Ectodermal cell (in vitro differentiated cells): ENCODE results near the gene GFY.

Experiments used
- H3K27ac ChIP-seq: 2 replicates; pipeline ENCODE4 v1.7.0; 2013; ENCODE audit warnings: mild to moderate bottlenecking, low read depth, low read length; ENCODE audit not compliant: insufficient read depth, poor library complexity, severe bottlenecking
- H3K27me3 ChIP-seq: 2 replicates; pipeline ENCODE4 v1.7.0; 2013; ENCODE audit warnings: mild to moderate bottlenecking, low read length; ENCODE audit not compliant: insufficient read depth, control insufficient read depth, poor library complexity, severe bottlenecking
- H3K36me3 ChIP-seq: one replicate; pipeline ENCODE4 v1.7.0; 2013; ENCODE audit warnings: low read length; ENCODE audit not compliant: control insufficient read depth, insufficient read depth
- H3K4me1 ChIP-seq: one replicate; pipeline ENCODE4 v1.7.0; 2013; ENCODE audit warnings: low read length; ENCODE audit not compliant: control insufficient read depth, insufficient read depth
- H3K4me3 ChIP-seq: 2 replicates; pipeline ENCODE4 v1.7.0; 2013; ENCODE audit warnings: low read depth, low read length, control low read depth; ENCODE audit not compliant: insufficient read depth
- H3K9me3 ChIP-seq: 2 replicates; pipeline ENCODE4 v1.7.0; 2013; ENCODE audit warnings: mild to moderate bottlenecking, low read length, moderate library complexity; ENCODE audit not compliant: control insufficient read depth
- WGBS, 2 experiments: methylation state at CpG; one replicate each; pipeline ENCODE4 v1.1.7; 2013; ENCODE audit warnings: missing lambda C conversion rate in 2 of 2; 5-methylcytosine and 5-hydroxymethylcytosine counted together

Gene GFY

DNA sequence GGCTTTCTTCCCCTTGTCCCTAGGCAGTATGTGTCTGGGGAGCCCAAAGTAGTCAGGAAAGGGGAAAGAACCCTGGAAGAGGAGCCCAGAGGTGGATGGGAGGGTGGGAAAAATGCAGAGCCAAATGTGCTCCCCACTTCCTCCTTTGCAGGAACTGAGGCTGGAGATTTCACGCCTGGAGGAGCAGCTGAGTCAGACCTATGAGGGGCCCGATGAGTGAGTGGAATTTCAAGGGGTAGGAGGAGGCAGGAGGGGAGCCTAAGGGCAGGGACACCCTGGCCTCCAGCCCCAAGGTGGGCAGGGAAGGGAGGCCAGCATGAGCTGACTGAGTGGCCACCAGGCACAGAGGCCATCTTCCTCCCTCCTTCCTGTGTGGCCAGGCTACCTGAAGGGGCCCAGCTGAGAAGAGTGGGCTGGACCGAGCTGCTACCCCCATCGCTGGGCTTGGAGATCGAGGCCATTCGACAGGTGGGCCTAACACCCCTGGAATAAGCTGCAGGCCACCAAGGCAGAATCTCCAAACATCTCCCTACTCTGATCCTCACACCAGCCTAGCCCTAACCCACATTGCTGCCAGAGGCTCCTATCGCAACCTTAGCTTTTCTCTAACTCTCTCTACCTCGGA lies 16.3 kb upstream of the GFY start:
- no peak overlapping the region for H3K4me3 ChIP-seq
- H3K9me3 ChIP-seq, result no peaks in the 10 kb centered on the region
- no peaks in the 10 kb centered on the region for H3K27me3 ChIP-seq
- H3K36me3 ChIP-seq, result no peaks in the 10 kb centered on the region
- no peak overlapping the region for H3K27ac ChIP-seq
- 90 to 92% methylated on average over 8 of the region's 8 CpGs for WGBS, 2 experiments
- peaks cover 16% of the 10 kb centered on the region for H3K4me1 ChIP-seq

DNA sequence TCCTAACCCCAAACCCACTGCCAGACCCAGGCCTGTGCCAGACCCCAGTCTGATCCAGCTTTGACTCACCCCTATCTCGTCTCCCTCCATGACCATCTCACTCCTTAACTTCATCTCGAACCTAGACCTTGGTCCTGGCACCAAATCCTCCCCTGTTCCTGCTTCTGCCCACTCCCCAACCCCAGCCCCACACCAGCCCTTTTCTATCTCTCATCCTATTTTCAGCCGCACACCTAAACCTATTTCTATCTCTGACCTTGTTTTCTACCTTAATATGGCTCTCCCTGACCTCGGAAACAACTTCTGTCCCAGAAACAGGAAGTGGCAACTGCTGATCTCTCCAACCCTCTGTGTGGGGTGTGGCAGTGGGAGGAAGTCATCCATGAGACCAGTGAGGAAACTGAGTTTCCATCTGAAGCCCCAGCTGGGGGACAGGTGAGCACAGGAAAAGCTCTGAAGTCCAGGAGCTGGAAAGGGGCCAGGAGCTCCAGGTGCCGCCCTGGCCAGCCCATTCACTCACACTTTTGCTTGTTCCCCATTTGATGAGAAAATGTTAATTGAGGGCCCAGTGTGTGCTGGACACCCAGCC lies 15.7 kb upstream of the GFY start:
- Histone ChIP-seq H3K36me3 (no peaks in the 10 kb centered on the region), H3K4me3 (no peak overlapping the region), H3K4me1 (peaks cover 10% of the 10 kb centered on the region), H3K9me3 (no peaks in the 10 kb centered on the region), H3K27ac (no peak overlapping the region), H3K27me3 (no peaks in the 10 kb centered on the region)
- whole genome bisulfite sequencing, 2 experiments, result 93 to 96% methylated on average over 5 of the region's 5 CpGs

DNA sequence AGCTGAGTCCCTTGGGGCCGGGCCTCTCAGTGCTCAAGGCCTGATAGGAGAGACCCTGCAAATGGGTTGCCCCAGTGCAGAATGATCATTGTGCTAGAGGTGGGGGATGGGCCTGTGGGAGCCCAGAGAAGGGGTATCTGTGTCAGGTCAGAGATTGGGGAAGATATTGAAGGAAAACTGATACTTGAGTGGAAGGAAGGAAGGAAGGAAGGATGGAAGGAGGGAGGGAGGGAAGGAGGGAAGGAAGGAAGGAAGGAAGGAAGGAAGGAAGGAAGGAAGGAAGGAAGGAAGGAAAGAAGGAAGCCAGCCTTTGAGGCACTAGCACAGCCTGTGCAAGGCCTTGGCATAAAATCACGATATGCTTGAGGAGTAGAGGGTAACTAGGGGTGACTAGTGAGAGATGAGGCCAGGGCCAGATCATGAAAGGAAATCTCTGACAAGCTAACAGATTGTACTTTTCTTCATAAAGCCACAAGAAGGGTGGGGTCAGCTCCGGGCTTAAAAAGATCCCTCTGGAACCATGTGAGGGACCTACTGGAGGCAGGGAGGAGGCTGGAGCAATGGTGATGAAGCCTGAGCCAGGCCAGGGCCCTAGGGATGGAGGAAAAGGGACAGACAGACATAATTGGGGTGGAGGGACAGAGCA lies 13.4 kb upstream of the GFY start:
- Histone ChIP-seq H3K4me1 (peaks cover 19% of the 10 kb centered on the region), H3K9me3 (no peaks in the 10 kb centered on the region), H3K27ac (no peak overlapping the region), H3K36me3 (no peaks in the 10 kb centered on the region), H3K27me3 (no peaks in the 10 kb centered on the region), H3K4me3 (no peak overlapping the region)
- WGBS, 2 experiments, result 90 to 92% methylated on average over 3 of the region's 3 CpGs

DNA sequence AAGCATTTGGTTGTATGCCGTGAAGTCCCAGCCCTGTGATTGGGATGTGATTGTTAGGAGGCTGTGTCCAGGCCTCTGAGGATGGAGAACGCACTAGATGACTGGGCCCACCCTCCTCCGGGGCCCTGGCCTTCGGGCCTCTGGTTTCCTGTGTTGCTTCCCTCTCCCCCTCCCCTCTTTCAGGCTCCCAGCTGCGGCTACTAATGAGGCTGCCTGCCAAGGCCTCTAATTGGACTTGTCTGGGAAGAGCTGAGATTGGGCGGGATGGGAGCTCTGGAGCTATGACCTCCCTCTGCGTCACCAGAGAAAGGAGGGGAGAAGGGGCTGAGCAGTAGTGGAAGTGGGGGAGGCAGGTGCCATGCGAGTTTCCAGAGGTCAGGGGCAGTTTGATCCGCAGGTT lies 11.8 kb upstream of the GFY start:
- no peaks in the 10 kb centered on the region for H3K9me3 ChIP-seq
- H3K27me3 ChIP-seq, result no peaks in the 10 kb centered on the region
- WGBS, 2 experiments, result 78 to 80% methylated on average over 9 of the region's 9 CpGs
- peaks cover 23% of the 10 kb centered on the region for H3K4me1 ChIP-seq
- no peak overlapping the region for H3K4me3 ChIP-seq
- H3K36me3 ChIP-seq, result no peaks in the 10 kb centered on the region
- H3K27ac ChIP-seq, result no peak overlapping the region

DNA sequence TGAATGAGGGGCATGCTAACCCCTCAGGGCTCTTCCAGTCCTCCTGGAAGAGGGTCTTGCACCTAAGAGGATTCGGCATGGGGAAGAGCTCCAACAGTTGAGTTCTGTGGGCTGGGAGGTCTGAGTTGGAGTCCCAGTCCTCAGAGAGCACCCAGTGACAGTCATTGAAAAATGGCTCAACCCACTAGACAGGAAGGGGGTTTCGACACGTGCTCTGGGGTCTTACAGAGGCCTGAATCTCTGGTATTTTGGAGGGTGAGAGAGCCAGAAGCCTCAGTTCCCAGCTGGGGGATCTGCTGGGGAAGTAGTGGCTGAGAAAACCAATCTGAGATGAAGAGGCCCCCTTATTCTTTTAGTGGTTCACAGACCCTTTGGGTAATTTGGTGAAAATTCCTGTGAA lies 10.9 kb upstream of the GFY start:
- no peaks in the 10 kb centered on the region for H3K9me3 ChIP-seq
- no peak overlapping the region for H3K4me3 ChIP-seq
- WGBS, 2 experiments, result 89 to 96% methylated on average over 3 of the region's 3 CpGs
- H3K27me3 ChIP-seq, result peaks cover 4% of the 10 kb centered on the region
- H3K4me1 ChIP-seq, result peaks cover 20% of the 10 kb centered on the region
- H3K36me3 ChIP-seq, result no peaks in the 10 kb centered on the region
- no peak overlapping the region for H3K27ac ChIP-seq

DNA sequence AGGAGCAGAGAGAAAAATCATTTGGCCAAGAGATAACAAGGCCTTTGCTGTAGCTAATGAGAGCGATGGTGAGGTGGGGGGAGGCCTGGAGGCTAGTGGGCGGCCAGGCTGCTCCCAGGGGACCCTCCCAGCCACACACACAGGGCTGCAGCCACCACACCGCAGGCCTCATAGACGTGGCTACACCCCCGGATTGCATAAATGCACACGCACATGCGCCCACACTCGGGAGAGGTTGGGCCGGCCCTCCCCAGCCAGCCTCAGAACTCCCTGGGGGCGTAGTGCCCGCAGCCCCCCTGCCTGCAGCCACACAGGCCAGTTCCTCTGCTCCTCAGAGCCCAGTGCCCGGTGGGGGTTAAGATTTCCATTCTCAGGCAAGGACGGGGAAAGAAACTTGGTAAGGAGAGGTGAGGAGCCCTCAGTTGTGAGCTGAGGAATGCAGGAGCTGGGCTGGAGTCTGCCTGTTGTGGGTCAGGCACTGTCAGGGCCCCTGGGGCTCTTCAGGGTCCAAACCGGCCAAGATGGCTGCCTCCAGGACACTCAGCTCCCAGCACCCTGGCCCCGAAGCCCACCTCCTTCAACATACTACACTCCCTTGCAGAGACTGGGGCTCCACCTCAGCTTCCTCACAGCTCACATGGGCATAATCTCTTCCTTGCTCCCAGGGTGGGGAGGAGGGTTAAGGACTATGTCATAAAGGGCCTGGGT lies 9.9 kb upstream of the GFY start:
- 75 to 77% methylated on average over 15 of the region's 15 CpGs for WGBS, 2 experiments
- no peaks in the 10 kb centered on the region for H3K36me3 ChIP-seq
- peaks cover 20% of the 10 kb centered on the region for H3K4me1 ChIP-seq
- peaks cover 4% of the 10 kb centered on the region for H3K27me3 ChIP-seq
- H3K4me3 ChIP-seq, result no peak overlapping the region
- no peak overlapping the region for H3K27ac ChIP-seq
- no peaks in the 10 kb centered on the region for H3K9me3 ChIP-seq

DNA sequence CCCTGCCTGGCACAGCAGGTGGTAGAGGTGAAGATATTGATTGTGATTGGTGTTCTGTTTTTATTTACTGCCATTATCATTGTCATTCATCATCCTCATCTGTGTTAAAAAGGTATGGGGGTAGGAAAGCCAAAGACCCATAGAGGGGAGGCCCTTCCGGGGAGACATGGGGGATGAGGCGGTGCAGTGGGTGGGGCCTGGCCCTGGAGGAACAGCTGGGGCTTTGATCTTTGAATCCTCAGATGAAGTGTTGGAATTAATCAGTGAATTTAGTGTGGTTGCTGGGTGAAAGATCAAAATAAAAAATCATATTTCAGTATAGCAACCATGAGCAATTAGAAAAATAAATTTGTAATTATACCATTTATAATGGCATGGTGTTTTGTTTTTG lies 9.4 kb upstream of the GFY start:
- no peak overlapping the region for H3K27ac ChIP-seq
- no peak overlapping the region for H3K4me3 ChIP-seq
- no peaks in the 10 kb centered on the region for H3K9me3 ChIP-seq
- 88 to 92% methylated on average over 2 of the region's 2 CpGs for WGBS, 2 experiments
- no peaks in the 10 kb centered on the region for H3K36me3 ChIP-seq
- H3K27me3 ChIP-seq, result peaks cover 9% of the 10 kb centered on the region
- H3K4me1 ChIP-seq, result peaks cover 20% of the 10 kb centered on the region

DNA sequence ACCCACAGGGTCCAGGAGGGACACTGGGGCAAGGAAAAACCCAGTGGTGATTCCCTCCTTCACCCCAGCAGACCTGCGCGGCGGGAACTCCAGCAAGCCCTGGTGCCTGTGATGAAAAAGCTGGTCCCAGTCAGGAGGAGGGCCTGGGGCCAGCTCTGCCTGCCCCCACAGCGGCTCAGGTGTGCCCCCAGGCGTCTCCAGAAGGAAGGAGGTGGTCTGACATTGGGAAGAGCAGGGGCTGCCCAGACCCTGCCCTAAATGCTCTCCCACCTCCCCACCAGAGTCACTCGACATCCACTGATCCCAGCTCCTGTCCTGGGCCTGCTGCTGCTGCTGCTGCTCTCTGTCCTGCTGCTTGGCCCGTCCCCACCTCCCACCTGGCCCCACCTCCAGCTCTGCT lies 8.1 kb upstream of the GFY start:
- no peaks in the 10 kb centered on the region for H3K36me3 ChIP-seq
- no peaks in the 10 kb centered on the region for H3K9me3 ChIP-seq
- no peak overlapping the region for H3K4me3 ChIP-seq
- H3K27ac ChIP-seq, result no peak overlapping the region
- H3K4me1 ChIP-seq, result peaks cover 20% of the 10 kb centered on the region
- peaks cover 22% of the 10 kb centered on the region for H3K27me3 ChIP-seq
- 53 to 54% methylated on average over 7 of the region's 7 CpGs for WGBS, 2 experiments

DNA sequence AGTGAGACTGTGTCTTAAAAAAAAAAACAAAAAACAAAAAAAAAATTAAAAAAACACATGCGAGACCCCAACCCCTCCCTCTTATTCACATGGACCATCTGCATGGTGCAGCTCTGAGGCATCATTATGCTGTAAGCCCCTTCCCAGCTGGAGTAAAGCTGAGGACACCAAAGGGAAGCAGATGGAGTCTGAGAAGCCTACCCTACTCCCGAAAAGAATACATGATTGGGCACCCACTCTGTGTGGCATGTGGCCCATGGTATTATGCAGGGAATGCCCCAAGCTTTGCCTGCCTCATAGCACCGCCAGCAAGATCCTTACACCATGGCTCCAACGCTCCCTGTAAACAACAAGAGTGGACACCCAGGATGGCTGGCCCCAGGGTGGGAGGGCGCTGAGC lies 6.7 kb upstream of the GFY start:
- Histone ChIP-seq H3K4me1 (peaks cover 26% of the 10 kb centered on the region), H3K27me3 (peaks cover 36% of the 10 kb centered on the region), H3K36me3 (no peaks in the 10 kb centered on the region), H3K4me3 (no peak overlapping the region), H3K9me3 (no peaks in the 10 kb centered on the region), H3K27ac (no peak overlapping the region)
- WGBS, 2 experiments, result 89 to 93% methylated on average over 5 of the region's 5 CpGs

DNA sequence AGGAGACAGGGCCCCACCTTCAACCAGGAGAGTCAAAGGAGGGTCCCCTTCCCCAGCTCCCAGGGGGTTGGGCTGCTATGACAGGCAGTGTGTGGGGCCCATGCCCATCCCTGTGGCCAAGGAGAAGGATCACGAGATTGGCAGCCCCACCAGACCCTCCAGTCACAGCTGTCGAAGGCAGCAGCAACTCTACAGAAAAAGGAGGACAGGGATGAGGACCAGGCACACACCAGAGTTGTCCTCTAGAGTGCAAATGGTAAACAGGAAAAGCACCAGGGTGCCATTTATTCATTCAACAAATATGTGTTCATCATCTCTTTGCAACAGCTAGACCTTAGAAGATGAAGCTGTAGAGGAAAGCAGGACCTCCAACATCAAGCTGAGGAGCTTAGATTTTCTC lies 6.0 kb upstream of the GFY start:
- 81 to 88% methylated on average over 2 of the region's 2 CpGs for WGBS, 2 experiments
- Histone ChIP-seq H3K4me1 (peaks cover 31% of the 10 kb centered on the region), H3K4me3 (no peak overlapping the region), H3K9me3 (no peaks in the 10 kb centered on the region), H3K27me3 (peaks cover 43% of the 10 kb centered on the region), H3K27ac (no peak overlapping the region), H3K36me3 (no peaks in the 10 kb centered on the region)
